Naive B cell (primary cell): ENCODE results near the gene AQP1. TPM values are rescaled to one million over a fixed set of nuclear protein-coding genes. Genes with fewer than 3 reads are reported as not detected.
A peak's percentile ranks its signal among the peaks of the same experiment; 100 is the strongest.

Experiments
- ATAC-seq, 2 donors: fragments of 150-1000 bp; cut with Tn5 transposase; 2 replicates each; pipeline ENCODE4 v1.10.0; 2021; ENCODE audit warnings: low read depth in 2 of 2, mild to moderate bottlenecking in 2 of 2, moderate library complexity in 2 of 2
- DNase-seq: peaks from one replicate; pipeline ENCODE4 v3.0.0; 2022
- H3K27ac Mint-ChIP-seq, 6 donors: one replicate each; pipeline ENCODE4 v1.8.0; 2020 to 2022; ENCODE audit warnings: mild to moderate bottlenecking in 6 of 6, mixed read lengths in 6 of 6, moderate library complexity in 5 of 6, inconsistent platforms in 2 of 6
- H3K27me3 Mint-ChIP-seq, 3 donors: one replicate each; pipeline ENCODE4 v1.8.0; 2021 to 2022; ENCODE audit warnings: mixed read lengths in 3 of 3, mild to moderate bottlenecking in 1 of 3
- H3K36me3 Mint-ChIP-seq, 2 donors: one replicate each; pipeline ENCODE4 v1.8.0; 2020 to 2022; ENCODE audit warnings: mixed read lengths in 2 of 2, inconsistent platforms in 1 of 2, mild to moderate bottlenecking in 1 of 2
- H3K4me1 Mint-ChIP-seq, 3 donors: one replicate each; pipeline ENCODE4 v1.8.0; 2020 to 2022; ENCODE audit warnings: mixed read lengths in 3 of 3, inconsistent platforms in 1 of 3, mild to moderate bottlenecking in 1 of 3, moderate library complexity in 1 of 3
- H3K4me3 Mint-ChIP-seq, 8 donors: one replicate each; pipeline ENCODE4 v1.8.0; 2020 to 2022; ENCODE audit warnings: mild to moderate bottlenecking in 8 of 8, mixed read lengths in 8 of 8, moderate library complexity in 8 of 8, inconsistent platforms in 2 of 8
- H3K9me3 Mint-ChIP-seq, 7 donors: one replicate each; pipeline ENCODE4 v1.8.0; 2020 to 2022; ENCODE audit warnings: mixed read lengths in 7 of 7, mild to moderate bottlenecking in 5 of 7, inconsistent platforms in 2 of 7, moderate library complexity in 1 of 7
- polyA plus RNA-seq, 6 donors: library from polyadenylated mRNA; unstranded; fragments of 300-500 nt; fragmentation: Illumina TruSeq; gene quantifications; one replicate each; pipeline ENCODE4 v1.2.3, GENCODE V29; 2021; ENCODE audit warnings: low read depth in 6 of 6

AQP1 gene
- polyA plus RNA-seq, 6 donors from 2014 or later = not detected

DNA sequence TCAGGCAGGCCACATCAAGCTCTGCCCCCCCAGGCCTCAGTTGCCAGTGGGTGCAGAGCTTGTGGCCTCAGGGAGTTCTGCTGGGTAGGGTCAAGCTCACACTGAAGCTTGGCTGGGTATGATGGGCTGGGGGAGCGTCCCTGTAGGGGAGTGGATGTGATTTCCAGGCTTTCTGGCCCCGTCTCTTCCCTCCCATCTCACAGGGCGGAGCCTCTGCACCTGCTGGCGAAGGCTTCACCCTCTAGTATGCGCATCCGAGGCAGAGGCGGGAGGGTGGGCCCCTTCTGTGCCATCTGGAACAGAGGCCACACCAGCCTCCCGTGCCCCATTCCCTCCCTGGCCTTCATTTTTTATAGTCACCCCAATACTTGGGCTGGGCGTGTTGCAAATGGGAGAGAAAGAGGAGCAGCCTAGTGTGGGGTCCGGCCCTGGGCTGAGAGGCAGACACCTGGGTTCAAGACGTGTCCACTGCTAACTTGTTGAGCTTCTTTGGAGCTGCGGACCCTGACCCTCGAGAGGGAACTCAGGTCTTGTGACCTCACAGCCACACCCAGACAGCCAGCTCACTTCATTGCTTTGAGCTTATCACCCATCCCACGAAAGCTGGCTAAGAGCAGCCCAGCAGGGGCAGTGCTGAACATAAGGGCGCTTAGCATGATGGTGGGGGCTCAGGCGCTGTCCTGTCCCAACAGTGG is 2.3 kb downstream of the AQP1 start:
- H3K4me3 Mint-ChIP-seq = peak overlapping the region in 1 of 8 donors; percentile 52
- H3K36me3 Mint-ChIP-seq = no peaks in the 10 kb centered on the region
- peaks cover 0 to 4% (median 0%) of the 10 kb centered on the region in 3 donors for H3K4me1 Mint-ChIP-seq
- ATAC-seq = no peak
- H3K27ac Mint-ChIP-seq = no peak overlapping the region
- H3K27me3 Mint-ChIP-seq = no peaks in the 10 kb centered on the region
- DNase-seq = no peak
- no peaks in the 10 kb centered on the region for H3K9me3 Mint-ChIP-seq

- no peak overlapping the region for H3K27ac Mint-ChIP-seq
- peak overlapping the region in 1 of 8 donors; percentile 52 for H3K4me3 Mint-ChIP-seq
- no peaks in the 10 kb centered on the region for H3K36me3 Mint-ChIP-seq
- no peak for DNase-seq
- no peaks in the 10 kb centered on the region for H3K9me3 Mint-ChIP-seq
- no peaks in the 10 kb centered on the region for H3K27me3 Mint-ChIP-seq
- peaks cover 0 to 4% (median 0%) of the 10 kb centered on the region in 3 donors for H3K4me1 Mint-ChIP-seq
- ATAC-seq = no peak
These were observed 2.9 kb downstream of the AQP1 start for GRCh38 chr7:30914596-30914995.

GRCh38 chr7:30915005-30915601 is 3.5 kb downstream of the AQP1 start:
- no peak overlapping the region for H3K4me3 Mint-ChIP-seq
- no peak overlapping the region for H3K27ac Mint-ChIP-seq
- no peaks in the 10 kb centered on the region for H3K9me3 Mint-ChIP-seq
- DNase-seq (no peak), ATAC-seq (no peak)
- H3K36me3 Mint-ChIP-seq = no peaks in the 10 kb centered on the region
- H3K4me1 Mint-ChIP-seq = peaks cover 0 to 4% (median 0%) of the 10 kb centered on the region in 3 donors
- H3K27me3 Mint-ChIP-seq = no peaks in the 10 kb centered on the region

DNA sequence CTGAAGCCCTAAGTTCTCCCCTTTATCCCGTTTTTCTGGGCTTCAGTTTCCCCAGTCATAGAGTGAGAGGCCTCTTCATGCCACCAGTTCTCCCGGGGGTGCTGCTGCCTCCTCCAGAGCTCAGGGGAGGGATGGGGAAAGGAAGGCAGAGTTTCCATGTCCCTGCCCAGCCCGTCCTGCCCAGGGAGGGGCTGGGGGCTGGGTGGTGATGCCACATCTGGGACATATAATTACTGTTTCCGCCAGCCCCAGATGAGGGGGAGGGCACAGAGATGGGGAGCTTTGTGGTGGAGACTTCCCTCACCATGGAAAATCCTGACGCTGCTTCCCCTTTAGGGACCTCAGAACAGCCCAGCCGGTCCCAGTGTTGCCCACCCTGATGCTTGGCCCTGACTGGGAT is 4.1 kb downstream of the AQP1 start:
- peaks cover 0 to 1% (median 0%) of the 10 kb centered on the region in 3 donors for H3K4me1 Mint-ChIP-seq
- no peaks in the 10 kb centered on the region for H3K36me3 Mint-ChIP-seq
- H3K27me3 Mint-ChIP-seq = no peaks in the 10 kb centered on the region
- H3K4me3 Mint-ChIP-seq = no peak overlapping the region
- ATAC-seq = no peak
- H3K27ac Mint-ChIP-seq = no peak overlapping the region
- H3K9me3 Mint-ChIP-seq = no peaks in the 10 kb centered on the region
- no peak for DNase-seq

DNA sequence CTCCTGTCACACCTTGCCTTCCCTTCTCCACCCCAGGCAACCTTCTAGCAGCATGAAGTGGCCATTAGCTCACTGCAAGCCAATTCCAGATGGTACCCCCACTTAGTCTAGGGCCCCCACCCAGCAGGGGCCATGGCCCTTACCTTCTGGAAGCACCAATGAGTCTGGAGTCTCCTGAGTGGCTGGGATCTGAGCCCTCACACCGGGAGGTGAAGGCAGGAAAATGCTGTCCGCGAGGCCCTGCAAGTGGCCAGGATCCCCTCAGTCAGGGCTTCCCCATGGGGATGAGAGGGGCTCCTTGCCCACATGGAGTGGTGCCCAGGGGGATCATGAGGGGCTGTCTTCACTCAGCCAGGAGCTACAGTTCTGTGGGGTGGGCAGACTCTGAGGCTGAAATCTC is 4.6 kb downstream of the AQP1 start:
- no peak overlapping the region for H3K4me3 Mint-ChIP-seq
- no peaks in the 10 kb centered on the region for H3K27me3 Mint-ChIP-seq
- no peaks in the 10 kb centered on the region for H3K36me3 Mint-ChIP-seq
- H3K9me3 Mint-ChIP-seq = no peaks in the 10 kb centered on the region
- ATAC-seq (no peak), DNase-seq (no peak)
- no peak overlapping the region for H3K27ac Mint-ChIP-seq
- no peaks in the 10 kb centered on the region for H3K4me1 Mint-ChIP-seq

DNA sequence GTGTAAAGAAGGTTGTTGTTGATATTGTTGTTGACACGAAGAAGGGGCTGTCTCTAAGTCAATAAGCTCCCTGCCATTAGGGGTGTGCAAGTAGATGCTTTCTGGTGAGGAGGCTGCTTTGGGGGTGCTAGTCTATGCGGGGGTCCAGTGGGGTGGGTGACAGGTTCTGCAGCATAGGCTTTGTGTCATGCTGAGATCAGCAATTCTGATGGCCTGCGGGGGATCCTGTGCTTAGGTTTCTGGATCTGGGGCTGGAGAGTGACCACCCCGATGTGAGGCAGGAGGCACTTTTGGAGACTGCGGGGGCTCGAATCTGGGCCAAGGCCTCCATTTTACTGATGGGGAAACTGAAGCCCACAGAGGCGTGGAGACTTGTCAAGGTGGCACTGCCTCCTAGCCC is 5.1 kb downstream of the AQP1 start:
- Mint-ChIP-seq H3K4me3 (no peak overlapping the region), H3K4me1 (no peaks in the 10 kb centered on the region), H3K9me3 (no peaks in the 10 kb centered on the region), H3K27me3 (no peaks in the 10 kb centered on the region), H3K27ac (no peak overlapping the region), H3K36me3 (no peaks in the 10 kb centered on the region)
- DNase-seq (no peak), ATAC-seq (no peak)

DNA sequence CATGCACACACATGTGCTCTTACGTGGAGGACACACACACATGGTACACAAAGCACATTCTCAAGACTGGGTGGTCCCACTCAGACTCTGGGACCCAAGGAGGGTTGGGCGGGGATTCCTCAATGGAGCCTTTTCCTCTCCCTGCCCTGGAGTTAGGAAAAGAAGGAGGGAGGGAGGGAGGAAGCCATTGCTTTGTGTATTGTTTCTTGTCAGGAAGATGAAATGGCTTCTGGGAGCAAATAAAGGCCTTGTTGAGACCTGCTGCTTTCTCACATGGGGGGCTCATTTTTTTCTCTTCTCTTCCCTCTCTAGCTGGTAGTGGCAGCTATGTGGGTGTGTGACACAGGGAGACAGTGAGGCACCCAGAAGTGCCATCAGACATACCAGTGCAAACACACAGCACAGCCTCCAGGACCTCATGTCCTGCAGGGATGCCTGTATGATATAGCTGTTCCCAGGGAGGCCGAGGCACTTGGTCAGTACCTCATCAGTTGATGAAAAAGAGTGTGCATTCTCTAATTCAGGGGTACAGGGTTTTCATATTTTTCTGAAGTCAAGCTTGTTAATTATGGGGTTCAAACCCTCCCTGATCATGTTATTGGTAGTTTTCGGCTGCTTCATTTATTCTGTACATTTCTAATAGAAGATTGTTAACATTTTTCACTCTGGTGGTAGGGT is 5.7 kb downstream of the AQP1 start:
- Mint-ChIP-seq H3K27ac (no peak overlapping the region), H3K36me3 (no peaks in the 10 kb centered on the region), H3K27me3 (no peaks in the 10 kb centered on the region), H3K4me1 (no peaks in the 10 kb centered on the region), H3K9me3 (no peaks in the 10 kb centered on the region), H3K4me3 (no peak overlapping the region)
- no peak for ATAC-seq
- no peak for DNase-seq

DNA sequence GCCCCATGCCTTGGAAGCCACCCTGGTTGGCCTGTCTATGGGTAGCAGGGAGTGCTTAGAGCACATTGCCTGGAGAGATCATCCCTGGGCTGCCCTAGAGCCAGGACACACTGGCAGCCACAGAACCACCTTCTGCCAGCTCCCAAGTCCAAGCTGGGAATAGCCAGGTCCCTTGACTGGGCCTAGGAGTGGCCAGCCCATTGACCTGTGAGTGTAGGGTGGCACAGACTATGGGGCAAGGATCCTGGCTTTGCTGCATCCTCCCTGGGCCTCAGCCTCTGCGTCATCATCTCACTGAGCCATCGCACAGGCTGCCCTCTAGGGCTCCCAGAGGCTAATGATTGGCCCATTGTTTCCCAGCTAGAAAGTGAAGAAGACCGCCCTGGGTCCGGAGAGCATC is 7.0 kb downstream of the AQP1 start:
- Mint-ChIP-seq H3K27ac (no peak overlapping the region), H3K27me3 (no peaks in the 10 kb centered on the region), H3K4me3 (no peak overlapping the region), H3K4me1 (no peaks in the 10 kb centered on the region), H3K9me3 (no peaks in the 10 kb centered on the region), H3K36me3 (no peaks in the 10 kb centered on the region)
- no peak for DNase-seq
- ATAC-seq = no peak

GRCh38 chr7:30920021-30920583 is 8.4 kb downstream of the AQP1 start:
- Mint-ChIP-seq H3K27ac (no peak overlapping the region), H3K36me3 (no peaks in the 10 kb centered on the region), H3K4me3 (no peak overlapping the region), H3K4me1 (no peaks in the 10 kb centered on the region), H3K9me3 (no peaks in the 10 kb centered on the region), H3K27me3 (no peaks in the 10 kb centered on the region)
- ATAC-seq = no peak
- DNase-seq = no peak

GRCh38 chr7:30920584-30921539 is 9.2 kb downstream of the AQP1 start:
- ATAC-seq (no peak), DNase-seq (no peak)
- Mint-ChIP-seq H3K4me1 (no peaks in the 10 kb centered on the region), H3K36me3 (no peaks in the 10 kb centered on the region), H3K27ac (no peak overlapping the region), H3K27me3 (no peaks in the 10 kb centered on the region), H3K4me3 (no peak overlapping the region), H3K9me3 (no peaks in the 10 kb centered on the region)

DNA sequence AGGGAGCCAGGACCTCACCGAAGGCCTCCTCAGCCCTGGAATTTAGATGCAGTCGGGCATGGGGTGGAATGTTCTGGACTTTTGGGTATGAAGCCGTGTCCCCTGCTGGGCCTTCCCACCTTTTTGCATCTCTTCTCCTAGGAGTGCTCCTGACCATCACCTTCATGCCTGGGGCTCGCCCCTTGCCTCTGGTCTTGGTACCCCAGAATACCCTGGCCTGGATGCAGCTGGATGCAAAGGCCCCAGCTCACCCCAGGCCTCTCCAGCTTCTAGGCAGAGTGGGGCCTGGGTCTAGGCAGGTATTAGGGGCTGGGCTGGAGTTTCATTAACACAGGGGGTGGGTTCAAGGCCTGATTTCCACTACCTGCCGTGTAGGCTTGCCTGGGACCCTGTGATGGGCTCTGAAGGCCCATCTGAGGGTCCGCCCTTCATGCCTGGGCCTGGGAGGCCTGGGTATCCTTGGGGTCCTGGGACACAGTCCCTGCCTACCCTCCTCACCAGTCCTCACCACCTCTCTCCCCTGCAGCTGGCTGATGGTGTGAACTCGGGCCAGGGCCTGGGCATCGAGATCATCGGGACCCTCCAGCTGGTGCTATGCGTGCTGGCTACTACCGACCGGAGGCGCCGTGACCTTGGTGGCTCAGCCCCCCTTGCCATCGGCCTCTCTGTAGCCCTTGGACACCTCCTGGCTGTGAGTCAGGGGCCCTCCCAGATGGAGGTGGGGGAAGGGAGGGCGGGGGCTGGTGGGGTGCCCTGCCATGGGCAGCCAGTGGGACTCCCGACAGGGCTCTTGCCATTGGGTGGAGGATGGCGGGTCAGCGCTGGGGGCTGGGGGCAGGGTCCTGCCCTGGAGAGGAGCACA is 10.1 kb downstream of the AQP1 start:
- DNase-seq = no peak
- Mint-ChIP-seq H3K4me1 (no peaks in the 10 kb centered on the region), H3K4me3 (no peak overlapping the region), H3K27me3 (no peaks in the 10 kb centered on the region), H3K27ac (no peak overlapping the region), H3K36me3 (no peaks in the 10 kb centered on the region), H3K9me3 (peaks cover 0 to 4% (median 2%) of the 10 kb centered on the region in 7 donors)
- ATAC-seq = no peak

GRCh38 chr7:30922596-30922995 is 10.9 kb downstream of the AQP1 start:
- Mint-ChIP-seq H3K4me3 (no peak overlapping the region), H3K27ac (no peak overlapping the region), H3K9me3 (peaks cover 0 to 10% (median 5%) of the 10 kb centered on the region in 7 donors), H3K36me3 (no peaks in the 10 kb centered on the region), H3K27me3 (no peaks in the 10 kb centered on the region), H3K4me1 (no peaks in the 10 kb centered on the region)
- no peak for ATAC-seq
- DNase-seq = no peak
